Stimulated activated CD4-positive, alpha-beta T cell treated with anti-CD3 and anti-CD28 coated beads, Interleukin-12 subunit alpha, Interleukin-12 subunit beta, amount 100 ng/mL, for 4 hours (primary cell): ENCODE results near the gene INS.
"Not testable (repeated sequence)": the region's sequence is repeated elsewhere in the genome, so short reads cannot be mapped to it uniquely, and the experiment has no call there.

Experiments
- DNase-seq: peaks from one replicate; pipeline ENCODE4 v3.0.0-alpha.2; 2020

Gene INS

GRCh38 chr11:2130881-2131352 lies 30.1 kb downstream of the INS start:
- no peak for DNase-seq

- no peak for DNase-seq
These were observed 31.2 kb downstream of the INS start for GRCh38 chr11:2129699-2130366.

- DNase-seq, result no peak
These were observed 31.7 kb downstream of the INS start for GRCh38 chr11:2129308-2129698.

GRCh38 chr11:2128511-2129307 lies 32.3 kb downstream of the INS start:
- DNase-seq, result no peak

GRCh38 chr11:2128130-2128510 lies 32.9 kb downstream of the INS start:
- no peak for DNase-seq

- DNase-seq, result no peak
These were observed 33.4 kb downstream of the INS start for GRCh38 chr11:2127482-2128129.

- DNase-seq, result no peak
These were observed 34.4 kb downstream of the INS start for GRCh38 chr11:2126520-2127085.

- not testable (repeated sequence) for DNase-seq
These were observed 36.1 kb downstream of the INS start for GRCh38 chr11:2124736-2125484.

- no peak for DNase-seq
These were observed 37.4 kb downstream of the INS start for GRCh38 chr11:2123628-2123960.

- no peak for DNase-seq
These were observed 37.9 kb downstream of the INS start for GRCh38 chr11:2122907-2123627.

- no peak for DNase-seq
These were observed 38.6 kb downstream of the INS start for GRCh38 chr11:2122222-2122906.

- DNase-seq, result no peak
These were observed 39.5 kb downstream of the INS start for GRCh38 chr11:2121227-2122130.

GRCh38 chr11:2120359-2121100 lies 40.5 kb downstream of the INS start:
- DNase-seq, result no peak

- DNase-seq, result no peak
These were observed 42.3 kb downstream of the INS start for GRCh38 chr11:2118677-2119076.

- DNase-seq, result no peak
These were observed 44.3 kb downstream of the INS start for GRCh38 chr11:2116680-2117079.

- DNase-seq, result no peak
These were observed 45.7 kb downstream of the INS start for GRCh38 chr11:2115308-2115707.

GRCh38 chr11:2114430-2115241 lies 46.4 kb downstream of the INS start:
- no peak for DNase-seq

- DNase-seq, result no peak
These were observed 47.2 kb downstream of the INS start for GRCh38 chr11:2113776-2114175.

GRCh38 chr11:2110521-2110920 lies 50.5 kb downstream of the INS start:
- DNase-seq, result no peak
